Coronary artery (tissue), 2 donors: ENCODE measurements around the gene MYH7B.
A peak's percentile ranks its signal among the peaks of the same experiment; 100 is the strongest.

Experiments
- DNase-seq: peaks from one replicate; pipeline ENCODE4 v3.0.0-alpha.2; 2017; ENCODE audit warnings: low spot score
- H3K27ac ChIP-seq, 2 donors: fragments of 200-600 bp; sonication (generic); one replicate each; pipeline ENCODE4 v1.5.1; 2016 to 2019
- H3K4me3 ChIP-seq: fragments of 200-600 bp; sonication (generic); 2 replicates; pipeline ENCODE4 v1.5.1; 2016; ENCODE audit warnings: mild to moderate bottlenecking, moderate library complexity
- CTCF ChIP-seq: fragments of 200-600 bp; sonication (generic); IDR thresholded peaks from one replicate; pipeline ENCODE4 v1.5.1; 2019; ENCODE audit warnings: antibody characterized with exemption

MYH7B gene

GRCh38 chr20:34955231-34956040 is at the start of gene MYH7B, which contains the start of gene GSS:
Gene MYH7B, plus strand, starts transcription at chr20:34955868. Its CDS starts 22,138 bp downstream, at chr20:34978006.
Gene GSS, minus strand, starts transcription at chr20:34955806. Its CDS starts 3,954 bp downstream, at chr20:34951852.
- H3K4me3 ChIP-seq = peak within 1 kb of the TSS; percentile 89
- peak within 1 kb of the TSS; percentile 69 to 97 for H3K27ac ChIP-seq
- peak; percentile 99 for DNase-seq
- TF ChIP-seq CTCF = no peak

- TF ChIP-seq CTCF = no peak
- Histone ChIP-seq H3K4me3 (peak overlapping the region; percentile 26), H3K27ac (peak overlapping the region; percentile 24 to 86)
- no peak for DNase-seq
These were observed 47.8 kb upstream of the MYH7B start for GRCh38 chr20:34907616-34908469.

- no peak for TF ChIP-seq CTCF
- no peak for DNase-seq
- Histone ChIP-seq H3K4me3 (no peak overlapping the region), H3K27ac (no peak overlapping the region)
These were observed 40.5 kb upstream of the MYH7B start for GRCh38 chr20:34915131-34915530.

- Histone ChIP-seq H3K4me3 (no peak overlapping the region), H3K27ac (no peak overlapping the region)
- no peak for TF ChIP-seq CTCF
- no peak for DNase-seq
These were observed 39.8 kb upstream of the MYH7B start for GRCh38 chr20:34915749-34916455.

GRCh38 chr20:34916774-34917354 is 38.8 kb upstream of the MYH7B start:
- H3K4me3 ChIP-seq = no peak overlapping the region
- no peak overlapping the region for H3K27ac ChIP-seq
- TF ChIP-seq CTCF = no peak
- no peak for DNase-seq

- no peak overlapping the region for H3K27ac ChIP-seq
- no peak overlapping the region for H3K4me3 ChIP-seq
- no peak for TF ChIP-seq CTCF
- DNase-seq = no peak
These were observed 35.6 kb upstream of the MYH7B start for GRCh38 chr20:34920055-34920454.
